ENCODE data around the gene POLDIP3.
"Not testable (repeated sequence)": the region's sequence is repeated elsewhere in the genome, so short reads cannot be mapped to it uniquely, and the experiment has no call there.

- TF ChIP-seq CTCF (conservative IDR thresholded peaks at IDR 0.05; ENCODE audit: low read length); EZH2phosphoT487 (IDR thresholded peaks at IDR 0.05; ENCODE audit: borderline replicate concordance): not testable (repeated sequence)
Observed at GRCh38 chr22:42580040-42580439, 34.6 kb downstream of the POLDIP3 start.

Data from Loucy (cell line).